IPS DF 6.9 (cell line): ENCODE results near the gene RASGRF1.

Experiments used
- DNase-seq: peaks from one replicate; pipeline ENCODE4 v3.0.0-alpha.2; 2013; ENCODE audit warnings: low read depth, low spot score
- H3K27ac ChIP-seq: one replicate; pipeline ENCODE4 v1.5.1; 2013; ENCODE audit warnings: low read length, control low read depth
- H3K27me3 ChIP-seq: 2 replicates; pipeline ENCODE4 v1.6.1; 2013; ENCODE audit warnings: mild to moderate bottlenecking, low read length; ENCODE audit not compliant: control insufficient read depth, insufficient read depth
- H3K36me3 ChIP-seq: 2 replicates; pipeline ENCODE4 v1.6.1; 2013; ENCODE audit warnings: low read length; ENCODE audit not compliant: control insufficient read depth, insufficient read depth
- H3K4me1 ChIP-seq: 2 replicates; pipeline ENCODE4 v1.6.1; 2013; ENCODE audit warnings: low read length; ENCODE audit not compliant: control insufficient read depth, insufficient read depth
- H3K4me3 ChIP-seq: 2 replicates; pipeline ENCODE4 v1.5.1; 2013; ENCODE audit warnings: mild to moderate bottlenecking, low read length
- H3K9me3 ChIP-seq: 2 replicates; pipeline ENCODE4 v1.6.1; 2013; ENCODE audit warnings: low read length, inconsistent platforms; ENCODE audit not compliant: control insufficient read depth, insufficient read depth
- WGBS: extraction: QIAGEN DNeasy Blood & Tissue Kit; methylation state at CpG from one replicate; pipeline ENCODE4 v1.1.7; 2013; ENCODE audit warnings: mixed read lengths, missing lambda C conversion rate; ENCODE audit not compliant: insufficient read length, insufficient coverage; 5-methylcytosine and 5-hydroxymethylcytosine counted together

The RASGRF1 gene

GRCh38 chr15:79042213-79042928, 48.2 kb downstream of the RASGRF1 start:
- Histone ChIP-seq H3K4me3 (no peak overlapping the region), H3K27me3 (no peaks in the 10 kb centered on the region), H3K9me3 (no peaks in the 10 kb centered on the region), H3K4me1 (no peaks in the 10 kb centered on the region), H3K27ac (no peak overlapping the region), H3K36me3 (no peaks in the 10 kb centered on the region)
- DNase-seq = no peak
- no CpG with 5 or more reads among the region's 2 CpGs for WGBS

GRCh38 chr15:79041601-79042168, 48.9 kb downstream of the RASGRF1 start:
- Histone ChIP-seq H3K27me3 (no peaks in the 10 kb centered on the region), H3K4me1 (no peaks in the 10 kb centered on the region), H3K27ac (no peak overlapping the region), H3K36me3 (no peaks in the 10 kb centered on the region), H3K4me3 (no peak overlapping the region), H3K9me3 (no peaks in the 10 kb centered on the region)
- no CpG with 5 or more reads among the region's 4 CpGs for WGBS
- DNase-seq = no peak

GRCh38 chr15:79037848-79038247, 52.7 kb downstream of the RASGRF1 start:
- no CpG with 5 or more reads among the region's 1 CpG for WGBS
- Histone ChIP-seq H3K4me3 (no peak overlapping the region), H3K27ac (no peak overlapping the region)

GRCh38 chr15:79036323-79036722, 54.3 kb downstream of the RASGRF1 start:
- Histone ChIP-seq H3K27me3 (no peaks in the 10 kb centered on the region), H3K4me1 (peaks cover 1% of the 10 kb centered on the region; the same call in 1 of the 2 replicates), H3K36me3 (0 out of 2 replicates have a peak, but pooled peaks cover 2% of the 10 kb centered on the region), H3K4me3 (no peak overlapping the region), H3K9me3 (no peaks in the 10 kb centered on the region), H3K27ac (no peak overlapping the region)
- no CpG with 5 or more reads among the region's 4 CpGs for WGBS
- DNase-seq = no peak

More at GRCh38 chr15:79037848-79038247, 52.7 kb downstream of the RASGRF1 start:
- no peaks in the 10 kb centered on the region for H3K27me3 ChIP-seq
- H3K36me3 ChIP-seq = no peaks in the 10 kb centered on the region
- DNase-seq = no peak
- H3K9me3 ChIP-seq = no peaks in the 10 kb centered on the region
- peaks cover 1% of the 10 kb centered on the region; the same call in 1 of the 2 replicates for H3K4me1 ChIP-seq

GRCh38 chr15:79035814-79036213, 54.8 kb downstream of the RASGRF1 start:
- H3K36me3 ChIP-seq = 0 out of 2 replicates have a peak, but pooled peaks cover 2% of the 10 kb centered on the region
- H3K27me3 ChIP-seq = no peaks in the 10 kb centered on the region
- no peak for DNase-seq
- H3K4me1 ChIP-seq = peaks cover 2% of the 10 kb centered on the region; the same call in 1 of the 2 replicates
- H3K27ac ChIP-seq = no peak overlapping the region
- H3K4me3 ChIP-seq = no peak overlapping the region
- no peaks in the 10 kb centered on the region for H3K9me3 ChIP-seq
- no CpG with 5 or more reads among the region's 18 CpGs for WGBS

GRCh38 chr15:79035111-79035601, 55.4 kb downstream of the RASGRF1 start:
- DNase-seq = no peak
- Histone ChIP-seq H3K4me1 (peaks cover 2% of the 10 kb centered on the region; the same call in 1 of the 2 replicates), H3K36me3 (0 out of 2 replicates have a peak, but pooled peaks cover 2% of the 10 kb centered on the region), H3K4me3 (no peak overlapping the region), H3K27ac (no peak overlapping the region), H3K9me3 (no peaks in the 10 kb centered on the region), H3K27me3 (no peaks in the 10 kb centered on the region)
- no CpG with 5 or more reads among the region's 11 CpGs for WGBS

- no CpG with 5 or more reads among the region's 1 CpG for WGBS
- no peak overlapping the region for H3K27ac ChIP-seq
- H3K36me3 ChIP-seq = 0 out of 2 replicates have a peak, but pooled peaks cover 2% of the 10 kb centered on the region
- peaks cover 2% of the 10 kb centered on the region; the same call in 1 of the 2 replicates for H3K4me1 ChIP-seq
- H3K9me3 ChIP-seq = no peaks in the 10 kb centered on the region
- no peak overlapping the region for H3K4me3 ChIP-seq
- DNase-seq = no peak
- H3K27me3 ChIP-seq = no peaks in the 10 kb centered on the region
Observed at GRCh38 chr15:79034284-79034683, 56.3 kb downstream of the RASGRF1 start.

GRCh38 chr15:79032656-79033055, 57.9 kb downstream of the RASGRF1 start:
- Histone ChIP-seq H3K36me3 (0 out of 2 replicates have a peak, but pooled peaks cover 2% of the 10 kb centered on the region), H3K9me3 (no peaks in the 10 kb centered on the region), H3K4me1 (peaks cover 2% of the 10 kb centered on the region; the same call in 1 of the 2 replicates), H3K27ac (no peak overlapping the region), H3K4me3 (no peak overlapping the region), H3K27me3 (no peaks in the 10 kb centered on the region)
- DNase-seq = no peak
- WGBS = no CpG with 5 or more reads among the region's 6 CpGs

GRCh38 chr15:79031821-79032220, 58.8 kb downstream of the RASGRF1 start:
- 0 out of 2 replicates have a peak, but pooled peaks cover 2% of the 10 kb centered on the region for H3K36me3 ChIP-seq
- H3K27ac ChIP-seq = no peak overlapping the region
- no peak overlapping the region for H3K4me3 ChIP-seq
- H3K9me3 ChIP-seq = no peaks in the 10 kb centered on the region
- WGBS = no CpG with 5 or more reads among the region's 12 CpGs
- H3K27me3 ChIP-seq = no peaks in the 10 kb centered on the region
- peaks cover 2% of the 10 kb centered on the region; the same call in 1 of the 2 replicates for H3K4me1 ChIP-seq
- DNase-seq = no peak

GRCh38 chr15:79031201-79031600, 59.4 kb downstream of the RASGRF1 start:
- no peak for DNase-seq
- 0 out of 2 replicates have a peak, but pooled peaks cover 2% of the 10 kb centered on the region for H3K36me3 ChIP-seq
- no peaks in the 10 kb centered on the region for H3K9me3 ChIP-seq
- H3K4me1 ChIP-seq = peaks cover 2% of the 10 kb centered on the region; the same call in 1 of the 2 replicates
- H3K27me3 ChIP-seq = no peaks in the 10 kb centered on the region
- no CpG with 5 or more reads among the region's 9 CpGs for WGBS
- H3K4me3 ChIP-seq = no peak overlapping the region; the same call in 1 of the 2 replicates
- no peak overlapping the region for H3K27ac ChIP-seq
